Breast epithelium (tissue), 4 donors: ENCODE measurements around the gene ELK1. TPM values are rescaled to one million over a fixed set of nuclear protein-coding genes. Genes with fewer than 3 reads are reported as not detected.

Experiments
- DNase-seq, 2 donors: peaks; one replicate each; pipeline ENCODE4 v3.0.0-alpha.2; 2019; ENCODE audit warnings: low spot score in 2 of 2
- H3K27ac ChIP-seq, 2 donors: fragments of 200-600 bp; sonication (generic) in 1 of 2; one replicate each; pipeline ENCODE4 v1.5.1; 2016 to 2019; ENCODE audit warnings: mild to moderate bottlenecking in 1 of 2
- H3K27me3 ChIP-seq, 2 donors: fragments of 200-600 bp; sonication (generic) in 1 of 2; one replicate each; pipeline versions ENCODE4 v1.5.1 to v1.6.0; 2017 to 2019; ENCODE audit warnings: control low read depth in 1 of 2, mild to moderate bottlenecking in 1 of 2
- H3K36me3 ChIP-seq: fragments of 200-600 bp; one replicate; pipeline ENCODE4 v1.5.1; 2019
- H3K4me1 ChIP-seq, 2 donors: fragments of 200-600 bp; sonication (generic); one replicate each; pipeline ENCODE4 v1.5.1; 2016 to 2019; ENCODE audit warnings: control low read depth in 1 of 2
- H3K4me3 ChIP-seq, 3 donors: fragments of 200-600 bp; sonication (generic); 1 replicate in 2 of 3; 2 replicates in 1 of 3; pipeline ENCODE4 v1.5.1; 2016 to 2019; ENCODE audit warnings: mild to moderate bottlenecking in 3 of 3, moderate library complexity in 2 of 3
- H3K9me3 ChIP-seq, 2 donors: fragments of 200-600 bp; sonication (generic) in 1 of 2; one replicate each; pipeline ENCODE4 v1.5.1; 2016 to 2019; ENCODE audit warnings: control low read depth in 1 of 2
- POLR2A ChIP-seq: fragments of 450-650 bp; IDR thresholded peaks from one replicate; pipeline ENCODE4 v1.6.1; 2016; ENCODE audit warnings: antibody characterized with exemption, mild to moderate bottlenecking, moderate library complexity
- POLR2AphosphoS5 ChIP-seq, 3 donors: sonication (generic); formaldehyde crosslinking; IDR thresholded peaks; one replicate each; pipeline ENCODE4 v1.6.1; 2017; ENCODE audit warnings: antibody characterized with exemption in 3 of 3
- intact Hi-C: fragments of 100-400 bp; cut with DNase I; formaldehyde crosslinking; loops from one replicate; pipeline ENCODE4 v1.15.1; 2023; ENCODE audit warnings: low total_unique reads
- total RNA-seq, 3 donors: library from RNA; depleted of rRNA; stranded (reverse); fragments of >200 nt; gene quantifications; one replicate each; pipeline ENCODE4 v1.1.0, GENCODE V29; 2016
- TF ChIP-seq, protein P1 (sequence below), 3 donors: fragments of 450-650 bp; IDR thresholded peaks; one replicate each; pipeline ENCODE4 v1.5.1; 2016 to 2017; ENCODE audit warnings: antibody characterized with exemption in 3 of 3, mild to moderate bottlenecking in 3 of 3, moderate library complexity in 3 of 3

ELK1 gene
- total RNA-seq, 3 donors from 2014 or later = 18.0 to 22.0 (median 21.0) TPM

- TF ChIP-seq POLR2A = no peak
- TF ChIP-seq, protein P1, sequence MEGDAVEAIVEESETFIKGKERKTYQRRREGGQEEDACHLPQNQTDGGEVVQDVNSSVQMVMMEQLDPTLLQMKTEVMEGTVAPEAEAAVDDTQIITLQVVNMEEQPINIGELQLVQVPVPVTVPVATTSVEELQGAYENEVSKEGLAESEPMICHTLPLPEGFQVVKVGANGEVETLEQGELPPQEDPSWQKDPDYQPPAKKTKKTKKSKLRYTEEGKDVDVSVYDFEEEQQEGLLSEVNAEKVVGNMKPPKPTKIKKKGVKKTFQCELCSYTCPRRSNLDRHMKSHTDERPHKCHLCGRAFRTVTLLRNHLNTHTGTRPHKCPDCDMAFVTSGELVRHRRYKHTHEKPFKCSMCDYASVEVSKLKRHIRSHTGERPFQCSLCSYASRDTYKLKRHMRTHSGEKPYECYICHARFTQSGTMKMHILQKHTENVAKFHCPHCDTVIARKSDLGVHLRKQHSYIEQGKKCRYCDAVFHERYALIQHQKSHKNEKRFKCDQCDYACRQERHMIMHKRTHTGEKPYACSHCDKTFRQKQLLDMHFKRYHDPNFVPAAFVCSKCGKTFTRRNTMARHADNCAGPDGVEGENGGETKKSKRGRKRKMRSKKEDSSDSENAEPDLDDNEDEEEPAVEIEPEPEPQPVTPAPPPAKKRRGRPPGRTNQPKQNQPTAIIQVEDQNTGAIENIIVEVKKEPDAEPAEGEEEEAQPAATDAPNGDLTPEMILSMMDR (IDR thresholded peaks at IDR 0.05) = no peak
- Histone ChIP-seq H3K9me3 (no peaks in the 10 kb centered on the region), H3K36me3 (no peaks in the 10 kb centered on the region), H3K27me3 (peaks cover 0 to 3% of the 10 kb centered on the region in 2 donors), H3K4me1 (no peaks in the 10 kb centered on the region), H3K4me3 (no peak overlapping the region), H3K27ac (peak overlapping the region in 1 of 2 donors; percentile 20)
- intact Hi-C loops = no loop called here
- no peak for DNase-seq
Observed at GRCh38 chrX:47662144-47662657, 11.8 kb upstream of the ELK1 start.

- Histone ChIP-seq H3K36me3 (no peaks in the 10 kb centered on the region), H3K9me3 (no peaks in the 10 kb centered on the region), H3K27ac (no peak overlapping the region), H3K4me1 (no peaks in the 10 kb centered on the region), H3K27me3 (peaks cover 0 to 4% of the 10 kb centered on the region in 2 donors), H3K4me3 (no peak overlapping the region)
- TF ChIP-seq, protein P1 (IDR thresholded peaks at IDR 0.05) = no peak
- TF ChIP-seq POLR2AphosphoS5 (IDR thresholded peaks at IDR 0.05) (no peak), POLR2A (no peak)
- intact Hi-C loops = no loop called here
- no peak for DNase-seq
Observed at GRCh38 chrX:47661539-47661938, 11.2 kb upstream of the ELK1 start.

- TF ChIP-seq POLR2AphosphoS5 (IDR thresholded peaks at IDR 0.05) (no peak), POLR2A (no peak)
- TF ChIP-seq, protein P1 (IDR thresholded peaks at IDR 0.05) = no peak
- Histone ChIP-seq H3K27ac (peak overlapping the region; percentile 95 to 98), H3K9me3 (no peaks in the 10 kb centered on the region), H3K4me3 (peak overlapping the region; percentile 55 to 74 (median 61)), H3K4me1 (no peaks in the 10 kb centered on the region), H3K36me3 (no peaks in the 10 kb centered on the region), H3K27me3 (peaks cover 0 to 7% of the 10 kb centered on the region in 2 donors)
- DNase-seq = no peak
- intact Hi-C loops = no loop called here
Observed at GRCh38 chrX:47659421-47659726, 9.0 kb upstream of the ELK1 start.

DNA sequence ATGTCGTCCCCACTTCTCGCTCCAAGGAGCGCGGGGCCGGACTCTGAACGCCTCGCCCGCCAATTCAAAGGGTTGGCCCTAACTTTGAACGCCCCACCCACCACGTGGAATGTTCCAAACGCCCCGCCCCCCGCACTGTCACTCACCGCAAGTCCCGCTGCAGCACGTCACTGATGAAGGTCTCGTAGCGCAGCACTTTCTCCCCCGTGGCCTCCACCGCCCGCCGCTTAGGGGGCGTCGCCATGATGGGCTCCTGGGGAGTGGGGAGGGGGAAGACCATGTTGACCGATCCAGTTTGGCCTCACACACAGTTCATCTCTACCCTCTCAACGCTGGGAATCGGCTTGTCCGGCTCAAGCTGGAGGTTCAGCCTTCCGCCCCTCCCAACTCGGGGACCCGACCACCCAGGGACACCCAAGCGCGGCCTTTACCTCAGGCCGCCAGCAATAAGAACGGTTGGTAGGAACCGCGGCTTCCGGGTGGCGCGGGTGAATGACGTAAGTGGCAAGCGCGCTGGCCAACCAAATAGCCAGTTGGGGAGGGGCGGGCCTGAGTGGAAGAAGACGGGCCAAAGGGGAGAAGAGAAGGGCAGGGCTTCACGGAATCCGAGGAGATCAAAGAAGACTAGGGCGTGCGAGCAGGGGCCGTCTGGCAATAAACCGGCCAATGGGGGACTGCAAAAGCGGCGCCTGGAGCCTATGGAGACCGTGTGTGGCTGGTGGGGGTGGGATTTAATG, 8.5 kb upstream of the ELK1 start, which contains the start of gene UXT:
TSS of gene UXT (minus strand) at position 497 of the 737 bp plus-strand sequence. CDS start at position 244, 253 bp downstream.
- peak within 1 kb of the TSS; percentile 55 to 74 (median 61) for H3K4me3 ChIP-seq
- H3K9me3 ChIP-seq = no peaks in the 10 kb centered on the region
- intact Hi-C loops = no loop called here

DNA sequence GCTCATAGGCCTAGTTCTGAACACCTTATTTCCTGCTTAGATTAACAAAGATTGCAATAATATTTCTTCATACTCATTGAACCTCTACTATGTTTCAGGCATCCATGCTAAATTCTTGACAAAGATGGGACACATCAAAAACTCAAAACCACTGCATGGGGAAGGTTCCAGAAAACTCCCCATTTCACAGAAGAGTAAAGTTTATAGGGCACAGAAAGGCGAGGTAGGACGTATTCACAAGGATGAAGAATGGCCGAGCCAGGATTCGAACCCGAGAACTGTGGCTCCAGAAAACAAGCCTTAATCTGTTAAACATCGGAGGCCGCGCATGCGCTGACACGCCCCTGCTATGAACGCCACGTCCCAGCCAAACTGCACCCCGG, 7.9 kb upstream of the ELK1 start:
- H3K4me3 ChIP-seq = peak overlapping the region; percentile 55 to 74 (median 61)
- TF ChIP-seq, protein P1 (IDR thresholded peaks at IDR 0.05) = no peak
- TF ChIP-seq POLR2A = no peak
- H3K36me3 ChIP-seq = no peaks in the 10 kb centered on the region
- DNase-seq = no peak
- no peaks in the 10 kb centered on the region for H3K4me1 ChIP-seq
- peaks cover 0 to 7% of the 10 kb centered on the region in 2 donors for H3K27me3 ChIP-seq
- intact Hi-C loops = no loop called here
- H3K27ac ChIP-seq = peak overlapping the region; percentile 95 to 98
- no peaks in the 10 kb centered on the region for H3K9me3 ChIP-seq

More for the DNA sequence above, 8.5 kb upstream of the ELK1 start, which contains the start of gene UXT:
- peak within 1 kb of the TSS; percentile 95 to 98 for H3K27ac ChIP-seq
- DNase-seq = peak; percentile 88 to 90
- TF ChIP-seq, protein P1 (IDR thresholded peaks at IDR 0.05) = no peak
- TF ChIP-seq POLR2AphosphoS5 (IDR thresholded peaks at IDR 0.05) (peak; percentile 86 to 93 (median 91)), POLR2A (peak; percentile 43)
- peaks cover 0 to 7% of the 10 kb centered on the region in 2 donors for H3K27me3 ChIP-seq
- H3K36me3 ChIP-seq = no peaks in the 10 kb centered on the region
- no peaks in the 10 kb centered on the region for H3K4me1 ChIP-seq
